DND-41 (cell line): ENCODE data around the gene PKP2.

ENCODE experiments used
- CTCF ChIP-seq: IDR thresholded peaks from 2 replicates; pipeline ENCODE4 v1.5.1; 2012; ENCODE audit warnings: borderline replicate concordance, low read length, moderate library complexity, mild to moderate bottlenecking; ENCODE audit not compliant: poor library complexity, severe bottlenecking; ENCODE audit errors: extremely low read depth
- EZH2 ChIP-seq: IDR thresholded peaks from 3 replicates; pipeline ENCODE4 v1.6.1; 2012; ENCODE audit warnings: borderline replicate concordance, low read depth, mild to moderate bottlenecking, moderate library complexity, low read length, inconsistent platforms; ENCODE audit not compliant: severe bottlenecking

- TF ChIP-seq CTCF (peak; percentile 43), EZH2 (no peak)
These were observed 22.6 kb upstream of the PKP2 start for GRCh38 chr12:32918890-32919801.
